Mucosa of descending colon (tissue), 3 donors: ENCODE data around the gene SUMF2. TPM values are rescaled to one million over a fixed set of nuclear protein-coding genes. Genes with fewer than 3 reads are reported as not detected.
"Not testable (repeated sequence)": the region's sequence is repeated elsewhere in the genome, so short reads cannot be mapped to it uniquely, and the experiment has no call there.

Experiments used
- ATAC-seq: fragments of 200-7000 bp; cut with Tn5 transposase; one replicate; pipeline ENCODE4 v1.9.1; 2020; ENCODE audit warnings: mild to moderate bottlenecking, moderate library complexity
- DNase-seq, 3 donors: peaks; one replicate each; pipeline ENCODE4 v3.0.0-alpha.2; 2020
- H3K36me3 ChIP-seq: fragments of 200-600 bp; one replicate; pipeline ENCODE4 v1.8.0; 2021; ENCODE audit warnings: low read depth, mild to moderate bottlenecking
- H3K4me1 ChIP-seq: fragments of 200-600 bp; one replicate; pipeline ENCODE4 v1.8.0; 2021; ENCODE audit warnings: low read depth, mild to moderate bottlenecking
- H3K4me3 ChIP-seq: fragments of 200-600 bp; one replicate; pipeline ENCODE4 v1.8.0; 2021; ENCODE audit warnings: mild to moderate bottlenecking
- H3K9me3 ChIP-seq: fragments of 200-600 bp; one replicate; pipeline ENCODE4 v1.8.0; 2021; ENCODE audit warnings: mild to moderate bottlenecking
- CTCF ChIP-seq: fragments of 200-600 bp; IDR thresholded peaks from one replicate; pipeline ENCODE4 v1.8.0; 2022; ENCODE audit warnings: antibody characterized with exemption, mild to moderate bottlenecking
- intact Hi-C, 2 donors: fragments of 100-400 bp; cut with DNase I in 1 of 2; cut with micrococcal nuclease in 1 of 2; formaldehyde crosslinking; loops; one replicate each; pipeline versions ENCODE4 v1.11.0 to v1.11.1; 2022; cut with DNase I, micrococcal nuclease
- total RNA-seq, 3 donors: library from RNA; stranded (reverse); fragmentation: NEBNext Ultra II Directional in 2 of 3; extraction: Animal tissue kit (Norgen Biotek cat#: 25700) in 2 of 3; gene quantifications; one replicate each; pipeline versions ENCODE4 v1.2.1 to v1.2.4, GENCODE V29; 2021 to 2023
- donor health status: DM: no; HTN: no; CAD: no; lungs with moderate emphysema.
- donor health status: DM: no; HTN: no; CAD: no.
- donor health status: DM: no; HTN: yes; CAD: no.

Gene SUMF2
- total RNA-seq, 3 donors from 2014 or later: 91.6 to 122 (median 101) TPM

GRCh38 chr7:56046721-56047445 is 17.2 kb upstream of the SUMF2 start:
- TF ChIP-seq CTCF: no peak
- H3K4me1 ChIP-seq: peaks cover 33% of the 10 kb centered on the region
- H3K9me3 ChIP-seq: no peaks in the 10 kb centered on the region
- no peak for DNase-seq
- no peak overlapping the region for H3K4me3 ChIP-seq
- intact Hi-C loops: no loop called here
- peaks cover 4% of the 10 kb centered on the region for H3K36me3 ChIP-seq
- ATAC-seq: no peak

- H3K4me3 ChIP-seq, H3K9me3 ChIP-seq, intact Hi-C loops, DNase-seq, H3K36me3 ChIP-seq, ATAC-seq: not testable (repeated sequence)
- peaks cover 34% of the 10 kb centered on the region for H3K4me1 ChIP-seq
Measured at GRCh38 chr7:56047446-56048116, 16.5 kb upstream of the SUMF2 start.

- intact Hi-C loops: no loop called here
- peaks cover 39% of the 10 kb centered on the region for H3K4me1 ChIP-seq
- no peak for ATAC-seq
- no peak overlapping the region for H3K4me3 ChIP-seq
- no peaks in the 10 kb centered on the region for H3K9me3 ChIP-seq
- DNase-seq: no peak
- H3K36me3 ChIP-seq: peaks cover 4% of the 10 kb centered on the region
- no peak for TF ChIP-seq CTCF
Measured at GRCh38 chr7:56048245-56048644, 15.8 kb upstream of the SUMF2 start.

- peaks cover 39% of the 10 kb centered on the region for H3K4me1 ChIP-seq
- H3K4me3 ChIP-seq, ATAC-seq, intact Hi-C loops, H3K9me3 ChIP-seq, H3K36me3 ChIP-seq: not testable (repeated sequence)
- peak in 2 of 3 donors; percentile 61 to 78 for DNase-seq
Measured at GRCh38 chr7:56048763-56049162, 15.3 kb upstream of the SUMF2 start.

- H3K36me3 ChIP-seq: peaks cover 4% of the 10 kb centered on the region
- peak overlapping the region; percentile 94 for H3K4me3 ChIP-seq
- ATAC-seq: no peak
- intact Hi-C loops: no loop called here
- H3K4me1 ChIP-seq: peaks cover 40% of the 10 kb centered on the region
- TF ChIP-seq CTCF: no peak
- DNase-seq: no peak
- no peaks in the 10 kb centered on the region for H3K9me3 ChIP-seq
Measured at GRCh38 chr7:56051053-56051338, 13.1 kb upstream of the SUMF2 start.

- Histone ChIP-seq H3K4me3 (peak within 1 kb of the TSS; percentile 94), H3K36me3 (peaks cover 4% of the 10 kb centered on the region), H3K9me3 (no peaks in the 10 kb centered on the region), H3K4me1 (peaks cover 34% of the 10 kb centered on the region)
- no peak for TF ChIP-seq CTCF
- ATAC-seq (peak; percentile 98), DNase-seq (peak; percentile 98)
- intact Hi-C loops: no loop called here
Measured at GRCh38 chr7:56051339-56052191, 12.5 kb upstream of the SUMF2 start, which contains the start of the genes CCT6A and PSPH. Gene CCT6A (plus strand): TSS chr7:56051765. CDS start chr7:56051849, 84 bp downstream. Gene PSPH (minus strand): TSS chr7:56051444. CDS start chr7:56021212, 30,232 bp downstream.
